Activated T-cell treated with anti-CD3 and anti-CD28 coated beads for 48 hours (primary cell): ENCODE data around the gene VCAM1.

Experiments
- DNase-seq: peaks from one replicate; pipeline ENCODE4 v3.0.0-alpha.2; 2020; ENCODE audit warnings: low read depth

VCAM1 gene

DNA sequence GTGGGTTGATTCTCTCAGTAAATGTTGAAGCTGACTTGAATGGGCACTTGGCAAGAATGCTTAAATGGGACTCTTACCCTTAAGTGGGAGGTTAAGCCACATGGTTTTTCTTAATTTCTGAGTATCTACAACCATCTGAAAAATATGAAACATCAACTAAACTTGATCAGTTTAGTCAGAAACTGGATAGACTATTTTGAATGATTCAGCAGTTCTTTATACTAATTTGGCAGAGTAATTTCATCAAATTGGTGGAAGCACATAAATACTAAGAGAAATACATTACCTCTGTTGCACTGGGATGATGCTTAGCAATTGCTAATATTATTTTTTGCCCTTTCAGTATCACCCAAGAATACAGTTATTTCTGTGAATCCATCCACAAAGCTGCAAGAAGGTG, 4.7 kb downstream of the VCAM1 start:
- no peak for DNase-seq

DNA sequence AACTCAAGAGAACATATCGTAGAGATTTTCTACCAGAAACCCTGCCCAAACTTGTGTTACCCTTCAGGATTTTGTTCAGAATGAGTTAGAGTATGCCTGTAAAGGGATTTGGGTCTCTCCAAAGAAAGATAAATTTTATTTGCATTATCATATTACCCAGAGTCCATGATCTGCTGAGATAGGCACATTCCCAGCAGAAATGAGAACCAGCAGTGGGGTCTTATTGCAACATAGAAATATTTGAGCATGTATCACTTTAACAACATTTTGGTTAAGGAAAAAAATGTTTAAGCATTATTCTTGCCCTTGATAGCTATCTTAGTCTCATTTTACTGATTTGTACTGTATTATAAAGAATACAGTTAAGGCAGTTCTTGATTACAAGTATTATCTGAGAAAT, 10.6 kb downstream of the VCAM1 start:
- DNase-seq = no peak

DNA sequence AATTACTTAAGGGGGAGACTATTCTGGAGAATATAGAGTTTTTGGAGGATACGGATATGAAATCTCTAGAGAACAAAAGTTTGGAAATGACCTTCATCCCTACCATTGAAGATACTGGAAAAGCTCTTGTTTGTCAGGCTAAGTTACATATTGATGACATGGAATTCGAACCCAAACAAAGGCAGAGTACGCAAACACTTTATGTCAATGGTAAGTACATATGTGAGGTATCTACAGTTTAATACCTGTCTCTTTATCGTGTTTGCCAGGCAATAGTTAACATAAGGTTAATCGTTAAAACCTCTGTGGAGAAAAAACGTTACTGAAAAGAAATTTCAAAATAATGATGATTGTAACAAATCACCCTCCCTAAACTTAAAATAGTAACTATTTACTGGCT, 11.8 kb downstream of the VCAM1 start:
- DNase-seq = no peak

DNA sequence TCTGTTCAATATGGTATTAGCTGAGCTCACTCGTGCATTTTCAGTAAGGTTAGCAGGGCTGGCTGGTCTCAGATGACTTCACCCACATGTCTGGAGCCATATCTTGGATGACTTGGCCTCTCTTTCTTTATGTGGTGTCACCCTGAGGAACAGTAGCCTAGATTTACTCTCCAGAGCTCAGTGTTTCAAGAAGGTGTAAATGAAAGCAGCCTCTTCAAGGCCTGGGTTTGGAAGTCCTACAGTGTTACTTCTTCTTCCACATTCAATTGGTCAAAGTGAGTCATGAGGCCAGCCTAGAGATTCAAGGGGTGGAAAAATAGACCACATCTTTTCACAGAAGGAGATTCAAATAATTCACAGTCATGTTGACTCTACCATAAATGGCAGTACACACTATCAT, 12.2 kb downstream of the VCAM1 start:
- DNase-seq = no peak

DNA sequence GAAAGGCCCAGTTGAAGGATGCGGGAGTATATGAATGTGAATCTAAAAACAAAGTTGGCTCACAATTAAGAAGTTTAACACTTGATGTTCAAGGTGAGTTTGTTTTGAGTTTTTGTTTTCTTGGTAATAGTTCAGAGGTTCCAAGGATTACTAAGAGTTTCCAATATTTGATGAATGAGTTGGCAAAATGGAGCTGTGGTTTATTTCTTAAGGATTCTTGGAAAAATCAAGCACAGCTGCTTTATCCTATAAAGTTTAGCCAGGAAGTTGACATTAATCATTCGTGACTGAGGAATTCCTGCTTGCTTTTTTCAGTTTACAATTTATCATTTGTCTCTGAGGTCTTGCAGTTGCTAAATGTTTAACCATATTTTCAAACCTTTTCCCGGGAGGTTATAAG, 15.1 kb downstream of the VCAM1 start:
- no peak for DNase-seq

DNA sequence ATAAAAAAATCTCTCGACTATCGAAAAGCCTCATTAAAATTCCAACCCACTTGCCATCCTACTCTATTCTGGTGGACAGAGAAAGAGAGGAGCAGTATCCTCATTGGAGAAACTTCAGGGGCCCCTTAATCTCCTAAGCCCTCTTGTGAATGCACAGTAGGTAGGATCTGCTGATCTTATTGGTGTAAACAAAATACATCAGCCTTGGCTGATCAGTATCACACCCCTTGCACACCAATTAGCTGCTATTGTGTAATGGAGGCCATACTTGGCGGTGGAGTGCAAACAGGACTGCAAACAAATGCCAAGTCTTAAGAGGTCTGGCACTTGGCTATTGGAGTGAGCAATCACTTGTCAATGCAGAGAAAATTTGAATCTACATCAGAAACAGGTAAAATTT, 15.7 kb downstream of the VCAM1 start:
- no peak for DNase-seq

DNA sequence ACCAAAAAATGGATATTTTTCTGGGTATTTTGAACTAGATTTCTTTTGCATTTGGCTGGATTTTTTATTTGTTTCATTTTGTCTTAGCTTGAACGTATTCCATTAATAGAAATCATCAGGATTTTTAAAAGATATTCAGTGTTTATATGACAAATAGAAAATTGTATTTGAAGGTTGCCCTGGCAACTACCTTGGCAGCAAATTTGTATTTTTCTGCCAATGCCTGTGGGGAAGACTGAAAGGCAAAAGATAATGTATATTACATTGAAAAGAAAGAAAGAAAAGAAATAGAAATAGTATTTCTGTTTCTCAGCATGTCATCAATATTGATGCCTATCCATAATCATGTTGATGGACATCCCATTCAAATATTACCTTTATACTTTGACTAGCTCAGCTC, 16.8 kb downstream of the VCAM1 start:
- no peak for DNase-seq

DNA sequence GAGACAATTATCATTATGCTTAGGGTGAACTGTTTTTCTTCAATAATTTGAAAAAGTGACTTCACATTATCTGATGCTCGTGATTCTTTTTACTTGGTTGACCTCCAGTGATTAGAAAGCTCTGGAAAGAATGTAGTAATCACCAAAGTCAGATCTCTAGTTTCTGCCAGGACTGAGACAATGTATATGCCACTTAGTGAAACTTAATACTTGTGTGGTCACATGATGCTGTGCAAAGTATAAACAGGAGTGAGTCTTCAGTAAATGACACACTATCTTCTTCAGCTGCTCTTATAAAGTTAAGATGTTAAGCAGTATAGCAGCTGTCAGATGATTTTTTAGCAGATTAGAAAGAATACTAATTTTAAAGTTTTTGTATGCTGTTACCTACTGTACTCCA, 17.2 kb downstream of the VCAM1 start:
- no peak for DNase-seq

DNA sequence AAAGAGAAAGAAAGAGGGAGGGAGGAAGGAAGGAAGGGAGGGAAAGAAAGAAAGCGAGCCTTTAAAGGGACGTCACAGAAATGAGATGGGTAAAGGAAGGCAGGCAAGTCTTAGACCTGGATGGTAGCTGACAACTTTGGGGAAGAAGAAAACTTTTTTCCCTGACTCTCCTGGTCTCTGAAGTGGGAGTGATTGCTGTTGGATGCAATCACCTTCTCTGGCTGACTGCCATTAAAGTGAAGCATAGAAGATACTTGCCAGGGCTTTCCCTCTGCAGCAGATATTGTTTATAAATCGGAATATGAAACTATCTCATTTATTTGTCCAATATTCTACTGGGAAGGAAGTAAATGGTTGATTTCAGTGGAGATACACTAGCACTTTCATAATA, 27.0 kb downstream of the VCAM1 start:
- DNase-seq = no peak

DNA sequence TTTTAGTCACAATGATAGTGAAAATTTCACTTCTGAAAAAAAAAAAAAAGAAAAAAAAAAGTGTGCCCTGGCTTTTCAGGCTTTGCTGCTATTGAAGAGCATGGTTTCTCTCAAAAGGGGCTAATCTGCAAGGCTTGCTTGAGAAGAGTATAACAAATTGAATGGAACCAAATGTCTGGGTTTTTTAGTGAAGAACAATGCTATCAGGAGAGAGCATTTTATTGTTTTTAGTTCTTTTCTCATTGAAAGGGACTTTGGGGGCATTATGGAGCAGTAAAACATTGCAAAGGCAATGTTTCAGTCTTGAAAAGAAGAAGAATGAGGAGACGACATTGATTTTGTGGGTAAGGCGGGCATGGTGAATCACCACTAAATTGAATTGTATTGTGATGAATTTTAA, 28.2 kb downstream of the VCAM1 start:
- DNase-seq = no peak

DNA sequence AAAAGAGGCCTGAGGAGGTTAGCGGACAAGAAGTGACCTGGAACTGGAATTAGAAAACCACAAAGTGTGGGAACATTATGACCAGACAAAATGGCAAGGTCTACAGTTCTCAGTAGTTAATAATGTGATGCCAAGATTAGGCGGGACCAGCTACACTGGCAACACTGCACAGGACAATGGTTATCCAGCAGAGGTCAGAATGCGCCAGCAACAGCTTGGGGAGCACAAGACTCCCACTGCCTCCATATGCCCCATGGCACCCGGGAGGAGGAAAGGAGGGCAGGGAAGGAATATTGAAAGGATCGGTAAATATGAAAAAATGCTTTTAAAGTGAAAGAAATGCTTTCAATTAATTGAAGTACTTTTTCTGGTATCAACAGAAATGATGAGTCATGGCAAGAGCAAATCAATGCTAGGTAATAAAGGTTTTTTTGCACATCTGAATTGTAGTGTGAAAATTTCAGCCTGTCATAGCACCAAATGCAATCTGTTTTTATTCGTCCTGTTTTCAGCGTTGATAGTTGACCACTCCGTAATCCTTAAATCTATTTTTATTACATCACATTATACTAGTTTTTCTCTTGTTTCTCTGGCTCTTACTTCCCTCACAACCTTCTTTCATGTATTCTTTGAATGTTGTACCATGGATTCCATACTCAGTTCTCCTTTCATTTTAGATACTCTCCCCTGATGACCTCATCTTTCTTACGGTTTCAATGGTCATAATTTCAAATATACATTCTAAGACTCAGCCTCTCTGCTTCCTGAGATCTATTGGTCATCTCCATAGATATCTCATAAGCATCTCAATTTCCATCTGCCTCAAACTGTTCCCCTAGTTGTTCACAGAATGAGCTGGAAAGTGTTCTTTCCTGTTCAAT, 30.7 kb downstream of the VCAM1 start:
- DNase-seq = no peak

DNA sequence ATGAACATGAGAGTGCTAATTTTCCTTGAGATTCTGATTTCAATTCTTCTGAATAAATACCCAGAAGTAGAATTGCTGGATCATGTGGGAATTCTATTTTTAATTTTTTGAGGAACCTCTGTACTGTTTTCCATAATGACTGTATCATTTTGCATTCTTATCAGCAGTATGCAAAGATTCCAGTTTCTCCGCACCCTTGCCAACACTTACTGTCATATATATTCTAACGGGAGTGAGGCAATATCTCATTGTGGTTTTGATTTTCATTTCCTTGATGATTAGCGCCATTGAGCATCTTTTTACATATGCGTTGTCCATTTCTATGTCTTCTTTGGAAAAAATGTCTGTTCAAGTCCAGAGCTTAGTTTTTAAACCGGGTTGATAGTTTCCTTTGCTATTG, 33.2 kb downstream of the VCAM1 start:
- DNase-seq = no peak

DNA sequence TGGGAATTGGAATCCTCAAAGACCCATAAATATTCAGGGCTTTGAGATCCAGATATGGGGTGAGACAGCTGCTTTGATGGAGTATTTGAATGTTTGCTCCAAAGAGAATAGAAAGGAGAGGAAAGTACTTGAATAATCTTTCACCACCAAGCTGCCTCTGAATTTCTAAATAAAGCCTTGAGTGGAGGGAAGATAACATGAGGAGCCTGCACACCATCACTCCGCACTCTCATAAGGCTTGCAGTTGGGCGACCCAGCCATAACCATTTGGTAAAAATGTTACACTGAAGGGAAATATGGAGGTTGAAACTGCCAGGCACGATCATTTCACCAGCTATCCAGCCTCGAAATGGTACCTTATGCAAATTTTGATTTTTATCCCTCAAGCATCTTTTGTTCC, 38.4 kb downstream of the VCAM1 start:
- DNase-seq = no peak

DNA sequence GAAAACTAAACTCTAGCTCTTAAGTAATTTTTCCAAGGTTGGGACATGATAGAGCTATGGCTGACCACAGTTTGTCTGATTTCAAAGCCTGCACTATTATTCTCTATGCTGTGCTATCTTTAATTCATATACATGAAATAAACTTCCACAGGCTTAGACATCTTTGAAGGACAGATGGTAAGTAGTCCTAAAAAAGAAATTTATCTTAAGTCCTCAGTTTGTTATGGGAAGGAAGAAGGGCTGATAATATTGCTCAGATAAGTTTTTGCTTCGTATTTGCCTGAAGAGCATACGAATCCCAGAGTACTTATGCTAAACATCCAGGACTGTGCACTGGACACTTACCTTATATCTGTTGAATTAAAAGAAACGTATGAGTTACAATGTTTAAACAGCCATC, 39.6 kb downstream of the VCAM1 start:
- DNase-seq = no peak

DNA sequence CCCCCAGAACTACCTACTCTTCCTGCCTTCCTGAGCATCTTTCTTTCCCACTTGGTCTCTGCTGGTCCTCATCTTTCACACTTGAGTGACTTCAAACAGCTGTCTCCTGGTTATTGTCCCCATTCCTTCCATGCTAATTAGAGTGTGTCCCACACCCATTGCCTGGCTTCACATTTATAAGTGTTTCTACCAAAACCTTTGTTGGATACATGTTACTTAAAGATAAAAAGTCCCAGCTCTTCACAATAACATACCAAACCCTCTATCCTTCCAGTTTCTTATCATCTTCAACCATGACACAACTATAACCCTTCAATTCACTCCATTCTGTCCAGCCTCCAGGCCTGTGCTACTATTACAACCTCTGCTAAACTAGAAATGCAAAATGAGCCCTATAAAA, 41.0 kb downstream of the VCAM1 start:
- no peak for DNase-seq

DNA sequence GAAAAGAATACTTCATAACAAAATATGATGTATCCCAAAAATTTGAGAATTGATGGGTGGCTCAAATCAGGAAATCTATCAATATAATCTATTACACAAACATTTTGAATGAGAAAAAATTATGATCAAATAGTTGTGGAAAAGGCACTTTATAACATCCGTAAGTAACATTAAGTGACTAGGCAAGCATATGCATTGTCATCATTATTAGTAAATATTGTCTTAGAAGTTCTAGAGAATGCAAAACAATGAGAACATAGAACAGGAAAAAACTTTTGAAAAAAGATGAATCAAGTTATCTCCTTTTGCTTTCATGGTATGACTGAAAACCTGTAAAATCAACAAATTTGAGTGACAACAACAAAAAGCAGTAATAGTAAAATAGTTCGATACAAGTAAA, 42.9 kb downstream of the VCAM1 start:
- DNase-seq = no peak

DNA sequence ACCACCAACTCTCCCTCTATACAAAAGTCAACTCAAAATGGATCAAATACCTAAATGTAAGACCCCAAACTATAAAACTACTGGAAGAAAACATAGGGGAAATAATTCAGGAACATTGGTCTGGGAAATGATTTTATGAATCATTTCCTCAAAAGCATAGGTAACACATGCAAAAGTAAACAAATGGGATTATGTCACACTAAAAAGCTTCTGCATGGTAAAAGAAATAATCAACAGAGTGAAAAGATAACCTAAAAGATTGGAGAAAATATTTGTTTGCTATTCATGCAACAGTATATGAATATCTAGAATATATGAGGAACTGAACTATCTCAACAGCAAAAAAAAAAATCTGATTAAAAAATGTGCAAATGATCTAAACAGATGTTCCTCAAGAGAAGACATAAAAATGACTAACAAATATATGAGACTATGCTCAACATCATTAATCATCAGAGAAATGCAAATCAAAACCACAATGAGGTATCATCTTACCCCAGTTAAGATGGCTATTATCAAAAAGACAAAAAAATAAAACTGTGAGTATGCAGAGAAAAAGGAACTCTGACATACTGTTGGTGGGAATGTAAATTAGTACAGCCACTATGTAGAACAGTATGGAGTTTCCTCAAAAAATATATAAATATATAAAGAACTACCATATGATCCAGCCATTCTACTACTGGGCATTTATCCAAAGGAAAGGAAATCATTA, 47.8 kb downstream of the VCAM1 start:
- DNase-seq = no peak

DNA sequence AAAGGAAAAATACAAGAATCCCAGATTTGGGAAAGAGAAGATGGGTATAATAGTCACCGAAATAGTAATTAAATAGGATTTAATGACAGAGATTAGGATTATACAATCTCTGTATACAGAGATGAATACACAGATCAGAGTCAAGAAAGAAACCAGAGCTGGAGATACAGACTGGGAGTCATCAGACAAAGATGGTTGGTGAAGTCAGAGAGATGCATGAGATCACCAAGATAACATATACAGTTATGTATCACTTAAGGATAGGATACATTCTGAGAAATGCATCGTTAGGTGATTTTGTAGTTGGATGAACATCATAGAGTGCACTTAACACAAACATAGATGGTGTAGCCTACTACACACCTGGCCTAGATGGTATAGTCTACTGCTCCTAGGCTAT, 49.8 kb downstream of the VCAM1 start:
- no peak for DNase-seq

DNA sequence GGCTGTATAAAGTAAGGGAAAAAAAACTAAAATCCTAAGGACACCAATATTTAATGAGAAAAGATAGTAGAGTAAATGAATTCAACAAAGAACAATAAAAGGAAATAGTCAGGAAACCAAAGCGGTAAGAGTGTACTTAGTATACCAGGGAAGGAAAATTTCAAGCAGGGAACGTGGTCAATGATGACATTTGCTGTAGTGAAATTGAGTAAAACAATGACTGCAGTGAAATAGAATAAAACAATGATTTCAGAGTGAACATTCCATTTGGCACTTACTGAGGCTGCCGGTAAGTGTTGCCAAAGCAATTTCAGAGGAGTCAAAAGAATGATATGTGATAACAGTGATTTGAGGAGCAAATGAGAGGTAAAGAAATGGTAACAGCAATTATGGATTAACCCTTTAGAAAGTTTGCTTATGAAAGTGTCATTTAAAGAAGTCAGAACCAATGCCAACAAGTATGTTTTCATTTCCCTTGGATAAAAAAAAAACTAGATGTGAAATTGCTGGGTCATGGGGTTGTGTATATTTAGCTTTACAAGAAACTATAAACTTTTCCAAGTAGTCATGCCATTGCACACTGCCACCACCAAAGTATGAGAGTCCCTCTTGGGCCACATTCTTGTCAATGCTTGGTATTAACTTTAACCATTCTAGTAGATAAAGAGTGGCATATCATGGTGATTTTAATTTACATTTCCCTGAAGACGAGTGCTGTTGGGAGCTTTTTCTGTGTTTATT, 50.5 kb downstream of the VCAM1 start:
- no peak for DNase-seq

DNA sequence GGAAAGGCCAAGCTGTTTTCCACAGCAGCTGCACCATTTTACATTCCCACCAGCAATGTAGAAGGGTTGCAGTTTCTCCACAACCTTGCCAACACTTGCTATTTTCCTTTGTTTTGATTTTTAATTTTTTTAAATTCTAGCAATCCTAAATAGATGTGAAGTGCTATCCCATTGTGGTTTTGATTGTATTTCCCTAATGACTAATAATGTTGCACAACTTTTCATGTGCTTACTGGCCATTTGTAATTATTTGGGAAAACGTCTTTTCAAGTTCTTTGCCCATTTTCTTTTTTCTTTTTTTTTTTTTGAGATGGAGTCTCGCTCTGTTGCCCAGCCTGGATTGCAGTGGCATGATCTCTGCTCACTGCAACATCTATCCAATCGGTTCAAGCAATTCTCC, 53.9 kb downstream of the VCAM1 start:
- DNase-seq = no peak

DNA sequence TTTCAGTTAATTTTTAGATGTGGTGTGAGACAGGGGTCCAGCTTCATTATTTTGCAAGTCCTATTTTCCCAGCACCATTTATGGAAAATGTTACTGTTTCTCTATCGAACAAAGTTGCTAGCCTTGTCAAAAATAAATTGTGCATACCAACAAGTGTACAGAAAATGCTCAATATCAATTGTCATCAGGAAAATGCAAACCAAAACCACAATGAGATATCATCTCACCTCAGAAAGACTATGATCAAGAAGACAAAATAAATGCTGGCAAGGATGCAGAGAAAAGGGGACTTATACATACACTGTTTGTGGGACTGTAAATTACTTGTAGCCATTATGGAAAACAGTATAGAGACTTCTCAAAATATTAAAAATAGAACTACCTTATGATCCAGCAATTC, 54.8 kb downstream of the VCAM1 start:
- DNase-seq = no peak

DNA sequence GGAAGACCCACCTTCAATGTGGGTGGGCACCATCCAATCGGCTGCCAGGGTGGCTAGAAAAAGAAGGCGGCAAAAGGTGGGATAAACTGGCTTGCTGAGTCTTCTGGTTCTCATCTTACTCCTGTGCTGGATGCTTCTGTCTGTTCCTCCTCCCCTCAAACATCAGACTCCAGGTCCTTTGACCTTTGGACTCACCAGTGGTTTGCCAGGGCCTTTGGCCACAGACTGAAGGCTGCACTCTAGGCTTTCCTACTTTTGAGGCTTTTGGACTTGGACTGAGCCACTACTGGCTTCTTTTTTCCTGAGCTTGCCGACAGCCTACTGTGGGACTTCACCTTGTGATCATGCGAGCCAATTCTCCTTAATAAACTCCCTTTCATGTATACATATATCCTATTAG, 55.9 kb downstream of the VCAM1 start:
- DNase-seq = no peak

DNA sequence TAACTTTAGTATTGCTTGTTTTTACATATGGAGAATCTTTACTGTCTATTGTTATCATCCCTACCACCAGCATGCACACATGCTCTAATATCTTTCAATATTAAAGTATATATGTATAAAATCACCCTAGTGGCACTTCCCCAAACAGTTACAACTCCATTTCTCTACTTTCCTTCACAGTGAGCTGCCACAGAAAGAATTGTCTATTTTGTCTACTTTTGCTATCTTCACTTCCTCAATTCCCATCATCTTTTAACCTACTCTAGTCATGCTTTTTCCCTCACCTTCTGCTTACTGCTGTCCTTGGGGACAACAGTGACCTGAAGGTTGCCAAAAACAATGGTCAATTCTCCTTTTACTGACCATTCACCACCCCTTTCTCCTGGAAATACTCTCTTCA, 59.2 kb downstream of the VCAM1 start:
- no peak for DNase-seq
